Smooth muscle cell (in vitro differentiated cells): Measurements from ENCODE around the gene CSNK2B. TPM values are rescaled to one million over a fixed set of nuclear protein-coding genes. Genes with fewer than 3 reads are reported as not detected.

Source experiments
- DNase-seq: peaks from one replicate; lab custom pipeline; 2025; ENCODE audit not compliant: unreplicated experiment; lab: John Stamatoyannopoulos, UW
- H2AFZ ChIP-seq: fragments of 200-600 bp; sonication (generic); 2 replicates; pipeline ENCODE4 v1.6.0; 2016; ENCODE audit warnings: antibody characterized with exemption, low read depth, mild to moderate bottlenecking
- H3F3A ChIP-seq: fragments of 200-600 bp; sonication (generic); 2 replicates; pipeline ENCODE4 v1.6.0; 2017; ENCODE audit warnings: antibody characterized with exemption, low read depth
- H3K27ac ChIP-seq: fragments of 200-600 bp; sonication (generic); 2 replicates; pipeline ENCODE4 v1.5.1; 2016; ENCODE audit warnings: low read depth, mild to moderate bottlenecking
- H3K27me3 ChIP-seq: fragments of 200-600 bp; sonication (generic); 2 replicates; pipeline ENCODE4 v1.6.1; 2016; ENCODE audit warnings: low read depth, mild to moderate bottlenecking
- H3K36me3 ChIP-seq: fragments of 200-600 bp; sonication (generic); 2 replicates; pipeline ENCODE4 v1.5.1; 2016; ENCODE audit warnings: low read depth
- H3K4me1 ChIP-seq: fragments of 200-600 bp; sonication (generic); 2 replicates; pipeline ENCODE4 v1.5.1; 2016; ENCODE audit warnings: low read depth
- H3K4me2 ChIP-seq: fragments of 200-600 bp; sonication (generic); 2 replicates; pipeline ENCODE4 v1.6.0; 2016; ENCODE audit warnings: mild to moderate bottlenecking
- H3K4me3 ChIP-seq: fragments of 200-600 bp; sonication (generic); 2 replicates; pipeline ENCODE4 v1.5.1; 2016; ENCODE audit warnings: mild to moderate bottlenecking
- H3K79me2 ChIP-seq: fragments of 200-600 bp; sonication (generic); 2 replicates; pipeline ENCODE4 v1.6.0; 2016; ENCODE audit warnings: low read depth, mild to moderate bottlenecking
- H3K9ac ChIP-seq: fragments of 200-600 bp; sonication (generic); 2 replicates; pipeline ENCODE4 v1.6.0; 2016; ENCODE audit warnings: low read depth
- H3K9me3 ChIP-seq: fragments of 200-600 bp; sonication (generic); replicated peaks from 2 replicates; pipeline ENCODE4 v1.5.1; 2016; ENCODE audit warnings: low read depth
- H4K20me1 ChIP-seq: fragments of 200-600 bp; sonication (generic); 2 replicates; pipeline ENCODE4 v1.6.0; 2016; ENCODE audit warnings: low read depth
- CTCF ChIP-seq: fragments of 200-600 bp; sonication (generic); IDR thresholded peaks from 2 replicates; pipeline ENCODE4 v1.5.1; 2017; ENCODE audit warnings: borderline replicate concordance, mild to moderate bottlenecking, antibody characterized with exemption; ENCODE audit not compliant: insufficient read depth, poor library complexity, severe bottlenecking
- WGBS: methylation state at CpG from one replicate; pipeline ENCODE4 v1.1.7; 2016; ENCODE audit warnings: low lambda C conversion rate; 5-methylcytosine and 5-hydroxymethylcytosine counted together
- polyA plus RNA-seq: library from polyadenylated mRNA; unstranded; fragments of >200 nt; fragmentation: Nextera tagmentation; extraction: Ambion mirVana; gene quantifications from 2 replicates; pipeline ENCODE4 v1.2.1, GENCODE V29; 2016
- total RNA-seq: library from RNA; depleted of rRNA; stranded (reverse); fragments of >200 nt; gene quantifications from 2 replicates; pipeline ENCODE4 v1.2.3, GENCODE V29; 2014

Gene CSNK2B
- total and polyA plus RNA-seq, 2 experiments from 2014 or later = 195 to 313 TPM

GRCh38 chr6:31663961-31664789 is 1.7 kb upstream of the CSNK2B start:
- Histone ChIP-seq H2AFZ (no peak overlapping the region), H3K9me3 (no peaks in the 10 kb centered on the region), H3K79me2 (peaks cover 49% of the 10 kb centered on the region), H3K36me3 (no peaks in the 10 kb centered on the region), H3K4me3 (peak overlapping the region; percentile 99), H3K27me3 (no peaks in the 10 kb centered on the region), H3K4me1 (peaks cover 24% of the 10 kb centered on the region), H3K4me2 (peak overlapping the region; percentile 93), H3F3A (peaks cover 12% of the 10 kb centered on the region), H3K9ac (peak overlapping the region; percentile 84), H3K27ac (peak overlapping the region; percentile 89), H4K20me1 (peaks cover 7% of the 10 kb centered on the region)
- WGBS = 39% methylated on average over 17 of the region's 17 CpGs
- DNase-seq = no peak
- no peak for TF ChIP-seq CTCF

GRCh38 chr6:31664790-31665500 is 935 bp upstream of the CSNK2B start, which contains the start of gene GPANK1:
Gene GPANK1 (minus strand): TSS chr6:31664997. CDS start chr6:31664478, 519 bp downstream.
- Histone ChIP-seq H3K4me3 (peak within 1 kb of the TSS; percentile 99), H3K27ac (peak within 1 kb of the TSS; percentile 89), H3F3A (peaks cover 12% of the 10 kb centered on the region), H3K9me3 (no peaks in the 10 kb centered on the region), H4K20me1 (peaks cover 3% of the 10 kb centered on the region), H3K4me2 (peak within 1 kb of the TSS; percentile 93), H3K4me1 (peaks cover 17% of the 10 kb centered on the region), H2AFZ (peak within 1 kb of the TSS; percentile 57), H3K9ac (peak within 1 kb of the TSS; percentile 96), H3K79me2 (peaks cover 44% of the 10 kb centered on the region), H3K27me3 (no peaks in the 10 kb centered on the region), H3K36me3 (no peaks in the 10 kb centered on the region)
- DNase-seq = peak; percentile 50
- WGBS = under 1% methylated on average over 39 of the region's 39 CpGs
- TF ChIP-seq CTCF = no peak

GRCh38 chr6:31666337-31666965 is 571 bp downstream of the CSNK2B start:
- DNase-seq = no peak
- peaks cover 40% of the 10 kb centered on the region for H3K79me2 ChIP-seq
- H4K20me1 ChIP-seq = peaks cover 3% of the 10 kb centered on the region
- peaks cover 7% of the 10 kb centered on the region for H3F3A ChIP-seq
- H3K27me3 ChIP-seq = no peaks in the 10 kb centered on the region
- H3K9me3 ChIP-seq = no peaks in the 10 kb centered on the region
- TF ChIP-seq CTCF = no peak
- H3K36me3 ChIP-seq = no peaks in the 10 kb centered on the region
- H3K4me2 ChIP-seq = peak overlapping the region; percentile 93
- peak overlapping the region; percentile 96 for H3K9ac ChIP-seq
- H3K27ac ChIP-seq = peak overlapping the region; percentile 89
- WGBS = 7% methylated on average over 15 of the region's 15 CpGs
- H2AFZ ChIP-seq = peak overlapping the region; percentile 34
- peaks cover 12% of the 10 kb centered on the region for H3K4me1 ChIP-seq
- H3K4me3 ChIP-seq = peak overlapping the region; percentile 99
